Activated CD8-positive, alpha-beta memory T cell treated with anti-CD3 and anti-CD28 coated beads, Interleukin-2, amount 50 U/mL, for 24 hours (primary cell): ENCODE results near the gene PARD3B.

Experiments
- DNase-seq: peaks from one replicate; pipeline ENCODE4 v3.0.0-alpha.2; 2020; ENCODE audit errors: extremely low read depth

The PARD3B gene

GRCh38 chr2:205058409-205058808 is 513.1 kb downstream of the PARD3B start:
- no peak for DNase-seq

DNA sequence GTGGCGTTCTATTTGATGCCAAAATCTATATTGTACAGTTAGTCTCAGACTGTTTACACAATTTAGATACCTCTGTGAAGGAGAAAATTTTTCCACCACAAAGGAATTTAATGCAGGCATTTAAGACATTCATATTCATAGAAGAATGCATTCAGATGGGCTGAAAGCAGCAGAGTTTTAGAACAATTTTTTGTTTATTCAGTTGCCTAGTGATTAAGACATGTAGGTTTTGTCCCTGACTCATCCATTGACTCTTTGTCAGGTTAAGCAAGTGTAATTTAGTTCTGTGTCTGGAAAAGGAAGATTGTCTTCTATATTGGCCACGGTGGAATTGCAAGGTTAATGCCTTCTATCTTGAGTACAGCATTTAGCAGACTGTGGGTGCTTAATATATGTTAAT is 515.0 kb downstream of the PARD3B start:
- no peak for DNase-seq

DNA sequence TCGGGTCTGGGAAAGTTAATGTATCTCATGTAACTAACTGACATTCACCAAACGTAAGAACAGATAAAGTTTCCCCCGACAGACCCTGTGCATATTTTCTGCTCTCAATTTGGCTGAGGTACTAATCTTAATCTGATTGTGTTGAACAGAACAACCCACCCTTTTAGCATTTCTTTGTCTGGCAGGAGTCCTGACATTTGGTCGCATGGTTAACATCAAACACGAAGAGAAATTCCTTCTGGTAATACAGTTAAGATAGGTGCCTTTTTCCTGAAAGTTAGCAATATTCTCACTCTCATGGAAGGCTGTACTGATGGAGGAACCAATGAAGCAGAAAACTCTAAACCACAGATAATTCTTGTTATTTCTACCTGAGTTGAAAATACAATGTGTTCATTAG is 520.8 kb downstream of the PARD3B start:
- no peak for DNase-seq

GRCh38 chr2:205069928-205070327 is 524.7 kb downstream of the PARD3B start:
- no peak for DNase-seq

- no peak for DNase-seq
Observed at GRCh38 chr2:205070889-205071288, 525.6 kb downstream of the PARD3B start.

DNA sequence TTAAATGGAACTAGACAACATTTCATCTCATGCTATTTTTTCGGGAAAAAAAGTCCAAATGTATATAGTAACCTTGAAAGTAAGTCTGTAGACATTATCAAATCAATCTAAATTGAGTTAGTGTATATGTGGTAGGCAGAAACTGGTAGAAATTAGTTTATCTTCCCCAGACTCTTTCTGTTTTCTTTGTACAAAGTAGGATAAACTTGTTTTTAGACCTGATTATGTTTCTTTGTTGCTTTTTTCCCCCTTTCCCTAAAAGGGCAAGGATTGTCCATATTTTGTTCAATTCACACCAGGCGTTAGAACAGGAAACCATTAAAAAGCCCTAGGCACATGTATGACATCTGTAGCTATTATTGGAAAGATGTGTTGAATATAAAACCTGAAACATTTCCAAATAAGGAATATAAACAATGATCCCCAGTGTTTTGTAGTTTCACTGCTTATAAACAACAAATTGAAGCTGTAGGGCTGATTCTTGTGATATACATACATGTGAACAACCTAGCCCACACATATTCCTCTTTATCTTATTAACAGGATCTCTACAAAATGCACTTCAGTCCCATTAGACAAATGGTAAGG is 528.3 kb downstream of the PARD3B start:
- no peak for DNase-seq

GRCh38 chr2:205076405-205076804 is 531.1 kb downstream of the PARD3B start:
- no peak for DNase-seq

DNA sequence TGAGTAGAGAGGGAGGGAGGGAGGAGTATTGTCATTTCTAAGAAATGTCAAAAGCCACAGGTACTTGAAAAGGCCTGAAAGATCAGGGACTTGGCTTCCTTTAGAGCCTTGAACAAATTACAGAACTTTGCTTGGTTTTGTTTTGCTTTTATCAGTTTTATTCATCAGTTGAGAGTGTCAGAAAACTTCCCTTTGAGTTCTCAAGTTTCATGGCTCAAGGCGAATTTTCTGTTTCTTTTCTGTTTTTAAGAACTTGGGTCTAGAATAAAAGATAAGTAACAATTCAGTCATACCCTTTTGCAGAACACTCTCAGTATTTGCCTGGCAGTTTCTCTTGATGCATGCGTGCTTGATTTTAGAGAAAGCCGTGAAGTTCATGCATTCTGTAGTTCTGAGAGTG is 531.9 kb downstream of the PARD3B start:
- DNase-seq, result no peak

DNA sequence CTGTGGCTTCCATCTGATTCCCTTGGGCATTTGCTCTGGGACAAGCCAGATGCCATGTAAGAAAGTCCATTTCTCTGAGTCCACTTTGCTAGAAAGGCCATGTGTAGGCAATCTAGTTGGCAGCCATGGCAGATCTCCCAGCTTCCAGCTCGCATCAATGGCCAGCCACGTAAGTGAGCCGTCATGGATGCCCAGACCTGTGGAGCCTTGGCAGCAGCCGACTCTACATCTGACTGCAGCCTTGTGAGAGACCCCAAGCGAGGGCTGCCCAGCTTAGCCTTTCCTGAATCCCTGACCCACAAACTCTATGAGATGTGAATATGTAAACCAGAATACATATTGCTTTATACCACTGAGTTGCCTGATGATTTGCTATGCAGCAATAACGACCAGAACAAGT is 533.5 kb downstream of the PARD3B start:
- no peak for DNase-seq

GRCh38 chr2:205079173-205079572 is 533.9 kb downstream of the PARD3B start:
- DNase-seq, result no peak

DNA sequence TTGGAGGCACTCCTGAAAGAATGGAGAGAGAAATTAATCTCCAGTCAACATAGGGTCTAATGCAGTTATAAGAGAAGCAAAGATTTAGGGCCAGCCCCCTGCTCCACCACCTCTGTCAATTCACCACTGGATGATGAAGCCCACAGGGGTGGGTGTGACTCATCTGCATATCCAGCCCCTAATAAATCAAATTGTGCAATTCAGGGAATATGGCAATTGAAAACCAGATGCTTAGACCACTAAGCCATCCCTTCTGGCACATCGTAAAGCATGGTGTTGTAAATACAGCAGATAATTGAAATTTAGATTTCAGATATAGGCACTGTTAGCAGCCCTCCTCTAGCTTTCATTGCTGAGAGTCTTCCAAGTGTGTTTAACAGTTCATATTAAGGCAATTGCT is 541.4 kb downstream of the PARD3B start:
- DNase-seq, result no peak

DNA sequence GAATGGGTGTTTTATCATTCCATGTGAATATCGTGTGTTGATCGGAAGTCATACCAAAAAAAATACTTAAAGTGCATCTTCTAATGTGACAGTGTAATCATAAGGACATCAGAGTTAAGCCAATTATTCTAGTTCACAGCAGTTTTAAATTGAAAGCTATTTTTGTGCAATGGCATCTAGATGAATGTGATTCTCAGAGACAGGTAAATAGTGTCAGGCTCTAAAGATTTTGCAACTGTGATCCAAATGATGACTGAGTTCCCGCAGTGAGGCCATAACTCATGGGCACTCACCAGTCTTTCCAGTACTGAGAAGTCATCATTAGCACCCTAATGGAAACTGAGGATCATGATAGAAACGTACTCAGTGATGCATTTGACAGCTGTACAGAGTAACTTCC is 542.6 kb downstream of the PARD3B start:
- DNase-seq, result no peak

DNA sequence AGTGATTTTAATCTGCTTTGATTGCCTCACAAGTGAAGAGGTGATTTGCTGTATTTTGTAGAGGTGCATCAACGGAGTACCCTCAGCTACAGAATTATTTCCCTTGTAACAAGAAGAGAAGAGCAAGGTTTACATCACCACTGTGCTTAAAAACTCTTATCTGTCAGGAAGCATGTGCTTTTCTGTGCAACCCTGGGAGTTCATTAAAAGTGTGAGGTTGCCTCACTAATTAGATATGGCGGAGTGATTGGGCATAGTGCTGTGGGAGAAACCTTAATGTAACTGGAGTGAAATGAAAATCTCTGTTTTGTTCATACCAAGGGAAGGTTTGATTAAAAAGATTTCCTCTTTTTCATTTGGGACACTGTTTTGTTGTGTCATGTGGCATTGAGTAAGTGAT is 544.7 kb downstream of the PARD3B start:
- DNase-seq, result no peak

DNA sequence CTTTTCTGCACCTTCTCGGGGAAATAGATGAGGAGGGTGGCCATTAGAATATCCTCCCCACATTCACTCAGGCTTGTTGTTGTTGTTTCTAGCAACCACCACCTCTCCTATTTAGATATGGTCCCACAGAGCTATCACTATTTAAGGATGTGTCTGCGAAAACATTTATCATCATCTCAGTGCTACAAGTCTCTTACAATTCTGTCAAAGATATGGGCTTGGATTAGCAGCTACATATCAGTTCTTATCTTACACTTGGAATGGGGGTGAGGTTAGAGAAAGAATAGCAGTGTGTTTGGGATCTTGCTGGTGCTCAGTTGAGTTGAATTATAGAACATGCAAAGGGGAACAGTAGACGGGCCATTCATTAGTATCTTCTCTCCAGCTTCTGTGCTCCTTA is 546.1 kb downstream of the PARD3B start:
- no peak for DNase-seq

DNA sequence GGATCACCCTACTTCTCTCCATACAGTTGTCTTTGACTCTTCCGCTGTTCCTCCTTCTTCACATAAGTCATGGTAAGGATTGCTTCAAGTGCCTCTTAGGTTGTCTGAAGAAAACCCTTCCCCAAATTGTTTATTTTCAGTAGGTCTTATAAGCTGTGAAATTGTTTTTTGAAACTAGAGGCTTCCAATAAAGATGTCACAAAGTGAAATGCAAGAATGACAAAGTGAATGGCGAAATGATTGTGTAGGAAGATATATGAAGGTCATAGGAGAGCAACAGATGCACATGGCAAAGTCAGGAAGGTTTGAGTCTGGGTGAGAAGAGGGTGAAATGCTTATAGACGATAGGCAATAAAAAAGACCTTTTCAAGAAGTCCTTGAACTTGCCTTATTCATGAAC is 548.8 kb downstream of the PARD3B start:
- no peak for DNase-seq

GRCh38 chr2:205103699-205104098 is 558.4 kb downstream of the PARD3B start:
- no peak for DNase-seq

DNA sequence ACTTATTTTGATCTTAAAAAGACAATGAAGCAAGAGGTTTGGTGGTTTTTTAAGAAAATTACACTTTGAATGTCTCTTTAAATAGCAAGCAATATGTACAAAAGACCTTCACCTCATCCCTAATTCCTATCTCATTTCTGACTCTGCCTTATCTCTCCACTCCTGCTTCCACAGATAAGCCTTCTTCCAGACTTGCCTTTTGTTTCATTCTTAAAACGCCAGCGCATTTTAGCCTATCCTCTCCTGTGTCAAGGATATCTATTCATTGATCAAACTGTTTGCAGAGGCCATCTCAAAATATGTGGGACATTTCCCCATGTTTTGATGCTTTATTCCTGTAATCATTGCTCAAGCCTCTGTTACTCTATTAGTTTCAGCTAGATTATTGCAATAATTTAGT is 562.5 kb downstream of the PARD3B start:
- no peak for DNase-seq

- no peak for DNase-seq
Observed at GRCh38 chr2:205115511-205115910, 570.2 kb downstream of the PARD3B start.

GRCh38 chr2:205117125-205117524 is 571.9 kb downstream of the PARD3B start:
- DNase-seq, result no peak

DNA sequence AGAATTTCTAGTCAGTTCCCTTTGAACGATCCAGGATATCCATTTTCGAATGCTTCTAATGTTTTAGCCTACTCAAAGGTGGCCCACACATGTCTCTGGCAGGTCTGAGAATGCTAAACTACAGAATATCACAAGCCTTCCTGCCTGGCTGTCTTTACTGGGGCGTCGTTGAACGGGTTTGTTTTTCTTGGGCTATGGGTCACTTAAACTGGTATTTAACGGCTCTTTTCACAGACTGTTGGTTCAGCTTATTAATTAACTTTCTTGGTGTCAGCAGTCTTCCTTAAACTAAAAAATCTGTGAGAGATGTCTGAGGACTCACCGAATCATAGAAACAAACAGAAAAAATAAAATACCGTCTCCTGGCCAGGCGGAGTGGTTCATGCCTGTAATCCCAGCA is 573.9 kb downstream of the PARD3B start:
- no peak for DNase-seq

- no peak for DNase-seq
Observed at GRCh38 chr2:205128726-205129125, 583.5 kb downstream of the PARD3B start.

DNA sequence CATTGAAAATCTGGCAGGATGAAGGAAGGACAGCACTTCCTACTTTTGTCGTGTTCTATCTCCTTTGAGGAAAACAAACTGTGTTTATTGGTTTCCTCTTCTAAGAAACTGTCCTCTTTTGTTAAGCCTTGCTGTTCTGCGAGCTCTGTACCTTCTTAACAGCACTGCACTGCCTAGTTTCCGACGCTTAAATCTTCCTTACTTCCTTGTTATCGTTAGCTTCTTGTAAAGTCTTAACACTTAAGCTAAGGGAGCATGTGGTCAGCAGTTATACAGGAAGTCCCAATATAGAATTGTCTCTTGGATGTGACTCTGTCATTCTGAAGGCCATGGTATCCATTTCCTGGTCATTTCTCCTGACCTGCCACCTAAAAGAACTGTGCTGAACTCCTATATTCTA is 584.3 kb downstream of the PARD3B start:
- no peak for DNase-seq

DNA sequence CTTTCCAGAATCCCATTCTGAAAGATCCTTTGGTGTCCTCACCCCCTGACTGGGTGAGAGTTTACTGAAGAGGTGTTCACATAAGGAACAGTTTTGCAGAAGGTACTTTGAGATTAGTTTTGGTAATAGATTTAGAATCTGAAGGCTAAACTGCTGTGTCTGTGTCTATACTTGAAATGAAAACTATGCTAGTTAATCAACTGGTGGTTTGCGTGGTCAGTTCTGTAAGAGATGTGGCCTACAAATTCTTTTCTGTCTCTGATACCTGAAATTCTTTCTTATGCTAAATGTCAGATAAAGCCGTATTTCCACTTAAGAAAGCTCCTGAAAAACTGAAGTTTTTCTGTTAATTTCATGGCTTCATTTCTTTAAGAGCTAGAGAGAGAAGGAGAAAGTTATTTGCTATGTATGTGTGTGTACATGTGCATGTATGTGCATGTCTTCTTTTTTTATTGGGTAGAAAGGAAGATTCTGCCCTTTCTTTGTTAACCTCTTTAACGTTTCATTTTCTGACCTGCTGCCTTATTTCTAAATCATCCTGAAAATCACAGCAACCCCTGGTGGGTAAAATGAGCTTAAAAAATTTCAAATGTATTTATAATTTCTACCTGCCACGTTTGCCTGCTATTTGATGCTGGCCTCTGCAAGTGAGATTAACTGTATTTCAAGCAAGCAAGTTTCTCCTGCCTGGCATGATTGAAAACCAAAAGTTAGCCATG is 585.0 kb downstream of the PARD3B start:
- DNase-seq, result no peak

- no peak for DNase-seq
Observed at GRCh38 chr2:205133544-205133943, 588.3 kb downstream of the PARD3B start.
